HG03108 (cell line): Measurements from ENCODE around the gene C2orf42.
A peak's percentile ranks its signal among the peaks of the same experiment; 100 is the strongest.
"Not testable (repeated sequence)": the region's sequence is repeated elsewhere in the genome, so short reads cannot be mapped to it uniquely, and the experiment has no call there.

Source experiments
- ATAC-seq: cut with Tn5 transposase; IDR thresholded peaks from one replicate; pipeline ENCODE4 v1.9.1; 2021; ENCODE audit warnings: moderate library complexity; ENCODE audit not compliant: unreplicated experiment

The C2orf42 gene

DNA sequence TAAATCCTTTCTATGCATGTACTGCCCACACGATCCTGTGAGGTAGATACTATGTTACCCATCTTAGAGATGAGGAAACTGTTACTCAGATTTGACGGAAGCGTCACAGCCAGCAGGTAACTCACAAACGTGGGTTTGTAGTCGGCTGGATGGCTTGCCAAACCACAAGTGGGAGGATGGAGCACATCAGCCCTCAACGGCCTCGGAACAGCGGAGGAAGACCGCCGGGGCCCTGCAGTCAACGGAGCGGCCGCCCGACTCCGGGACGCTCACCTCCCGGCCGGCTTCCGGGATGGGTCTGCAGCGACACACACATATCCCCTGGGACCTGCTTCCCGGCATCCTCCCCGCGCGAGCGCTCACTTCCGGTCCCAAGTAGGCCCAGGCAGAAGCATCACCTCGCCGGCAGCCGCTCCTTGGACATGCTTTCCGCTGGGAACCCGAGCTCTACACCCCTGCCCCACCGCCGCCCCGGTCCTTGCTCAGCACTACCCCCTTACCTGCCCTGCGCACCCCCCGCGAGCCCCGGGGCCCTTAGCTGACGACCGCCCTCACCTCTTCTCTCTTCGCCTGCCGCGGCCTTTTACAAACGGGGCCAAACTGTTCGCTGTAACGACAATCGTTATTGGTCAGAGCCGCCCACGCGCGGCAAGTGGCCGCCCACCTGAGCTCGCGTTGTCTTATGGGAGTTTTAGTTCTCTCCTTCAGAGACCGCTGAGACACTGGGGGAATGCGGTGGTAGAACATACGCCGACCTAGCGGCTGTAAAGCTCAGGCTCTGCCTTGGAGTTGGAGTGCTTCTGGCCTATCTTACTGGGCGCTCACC is at the start of gene C2orf42:
Gene C2orf42, minus strand, starts transcription at position 602 of the 826 bp plus-strand sequence. CDS start 9,034 bp downstream, outside the sequence.
- peak; percentile 89 for ATAC-seq

- no peak for ATAC-seq
These were observed 49.8 kb upstream of the C2orf42 start for GRCh38 chr2:70240599-70240998.

DNA sequence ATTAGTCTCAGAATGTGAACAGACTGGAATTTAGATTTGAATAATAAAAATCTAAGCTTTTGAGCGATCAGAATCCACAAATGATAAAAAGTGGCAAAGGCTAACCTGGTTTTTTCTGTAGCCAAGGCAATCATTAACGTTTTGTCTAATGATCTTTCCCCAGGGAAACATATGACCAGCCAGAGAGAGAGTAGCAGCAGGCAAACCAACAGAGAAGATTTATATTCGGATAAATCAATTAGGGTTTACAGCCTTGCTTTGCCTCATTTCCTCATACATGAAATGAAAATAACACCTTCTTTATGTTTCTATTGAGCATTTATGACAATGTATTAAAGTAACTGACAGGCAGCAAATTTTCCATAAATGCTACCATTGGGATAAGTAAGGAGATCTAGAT is 43.1 kb upstream of the C2orf42 start:
- no peak for ATAC-seq

- ATAC-seq = no peak
These were observed 36.0 kb upstream of the C2orf42 start for GRCh38 chr2:70226781-70227180.

GRCh38 chr2:70223305-70223704 is 32.5 kb upstream of the C2orf42 start:
- not testable (repeated sequence) for ATAC-seq

GRCh38 chr2:70214953-70215549 is 24.2 kb upstream of the C2orf42 start:
- ATAC-seq = no peak

- ATAC-seq = no peak
These were observed 23.5 kb upstream of the C2orf42 start for GRCh38 chr2:70214365-70214764.

DNA sequence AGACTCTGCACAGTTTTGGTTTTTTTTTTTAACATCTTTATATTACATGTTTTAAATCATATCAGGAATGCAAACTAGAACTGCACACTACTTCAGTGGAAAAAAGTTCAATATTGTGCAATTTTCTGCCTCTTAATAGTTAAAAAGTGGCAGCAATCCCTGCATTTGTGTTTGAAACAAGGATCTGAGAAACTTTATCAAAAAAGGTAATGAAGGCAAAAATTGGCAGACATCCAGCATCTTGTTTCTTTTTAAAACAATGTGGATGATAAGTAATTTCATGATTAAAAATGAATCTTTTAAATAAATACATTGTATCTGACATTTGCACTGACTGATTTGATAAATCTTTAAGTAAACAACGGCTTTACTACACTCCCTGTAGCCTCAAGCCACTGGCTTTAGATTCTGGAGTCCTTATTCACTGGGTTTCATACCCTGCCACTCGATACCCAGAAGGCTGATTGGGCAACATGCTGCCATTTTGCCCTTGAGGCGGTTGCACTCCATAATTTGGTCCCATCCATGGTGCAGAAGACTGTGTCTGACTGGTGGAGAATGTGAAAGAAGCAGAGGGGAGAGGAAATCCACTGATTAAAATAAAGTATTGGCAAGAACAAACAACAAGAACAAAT is 21.6 kb upstream of the C2orf42 start:
- no peak for ATAC-seq

GRCh38 chr2:70211595-70211994 is 20.8 kb upstream of the C2orf42 start:
- no peak for ATAC-seq

- ATAC-seq = no peak
These were observed 13.6 kb upstream of the C2orf42 start for GRCh38 chr2:70204452-70204851.

- no peak for ATAC-seq
These were observed 12.3 kb upstream of the C2orf42 start for GRCh38 chr2:70203086-70203485.

GRCh38 chr2:70202236-70202806 is 11.5 kb upstream of the C2orf42 start:
- no peak for ATAC-seq

DNA sequence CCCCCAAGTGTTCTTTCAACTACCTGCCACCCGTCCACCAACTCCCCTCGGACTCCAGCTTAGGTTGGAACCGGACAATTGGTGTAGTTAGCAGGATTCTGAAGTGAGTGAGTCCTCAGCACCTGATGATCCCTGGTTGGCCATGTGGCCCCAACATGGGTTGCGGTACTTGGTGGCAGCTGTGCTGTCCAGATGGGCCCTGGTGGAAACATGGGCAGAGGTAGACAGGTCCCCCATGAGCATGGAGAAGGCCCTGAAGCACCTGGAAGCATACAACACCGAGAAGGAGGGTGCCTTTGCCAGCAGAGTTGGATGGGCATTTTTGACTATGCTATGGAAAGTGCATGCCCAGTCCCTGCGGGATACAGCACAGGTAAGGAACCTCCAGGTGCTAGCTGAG is 11.0 kb upstream of the C2orf42 start:
- no peak for ATAC-seq

DNA sequence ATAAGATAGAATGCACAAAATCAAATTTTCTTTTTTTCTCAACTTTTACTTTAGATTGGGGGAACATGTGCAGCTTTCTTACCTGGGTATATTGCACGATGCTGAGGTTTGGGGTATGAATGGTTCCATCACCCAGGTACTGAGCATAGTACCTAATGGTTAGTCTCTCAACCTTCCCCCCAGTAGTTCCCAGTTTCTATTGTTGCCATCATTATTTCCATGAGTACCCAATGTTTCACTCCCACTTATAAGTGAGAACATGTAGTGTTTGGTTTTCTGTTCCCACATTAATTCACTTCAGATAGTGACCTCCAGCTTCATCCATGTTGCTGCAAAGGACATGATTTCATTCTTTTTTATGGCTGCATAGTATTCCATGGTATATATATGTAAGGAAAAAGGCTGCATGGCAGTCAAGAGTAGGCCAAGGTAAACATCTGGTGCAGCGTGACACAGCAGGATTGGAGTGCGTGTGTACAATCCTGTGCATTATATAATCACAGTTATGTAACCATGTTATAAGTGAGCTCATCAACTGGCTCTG is 10.5 kb upstream of the C2orf42 start:
- ATAC-seq = no peak

GRCh38 chr2:70199320-70199864 is 8.6 kb upstream of the C2orf42 start:
- no peak for ATAC-seq

- ATAC-seq = no peak
These were observed 1.7 kb upstream of the C2orf42 start for GRCh38 chr2:70192516-70192915.

DNA sequence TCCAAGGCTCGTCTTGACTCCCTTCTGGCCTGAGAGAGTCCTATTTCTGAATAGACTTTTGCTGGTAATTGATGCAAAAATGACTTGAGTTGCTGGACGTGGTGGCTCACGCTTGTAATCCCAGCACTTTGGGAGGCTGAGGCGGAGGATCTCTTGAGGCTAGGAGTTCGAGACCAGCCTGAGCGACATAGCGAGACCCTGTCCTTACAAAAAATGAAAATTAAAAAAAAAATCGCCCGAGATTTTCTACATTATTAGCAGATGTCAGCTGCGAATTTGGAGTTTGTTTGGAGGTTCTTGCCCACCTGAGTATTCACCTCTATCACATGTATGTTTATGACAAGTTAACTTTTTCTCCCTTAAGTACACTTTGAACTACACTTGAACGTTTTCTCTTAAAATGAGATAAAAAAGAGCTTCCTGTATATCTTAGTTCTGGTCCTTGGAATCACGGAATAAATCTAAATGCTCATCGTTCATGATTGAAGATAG is 471 bp upstream of the C2orf42 start:
- no peak for ATAC-seq

DNA sequence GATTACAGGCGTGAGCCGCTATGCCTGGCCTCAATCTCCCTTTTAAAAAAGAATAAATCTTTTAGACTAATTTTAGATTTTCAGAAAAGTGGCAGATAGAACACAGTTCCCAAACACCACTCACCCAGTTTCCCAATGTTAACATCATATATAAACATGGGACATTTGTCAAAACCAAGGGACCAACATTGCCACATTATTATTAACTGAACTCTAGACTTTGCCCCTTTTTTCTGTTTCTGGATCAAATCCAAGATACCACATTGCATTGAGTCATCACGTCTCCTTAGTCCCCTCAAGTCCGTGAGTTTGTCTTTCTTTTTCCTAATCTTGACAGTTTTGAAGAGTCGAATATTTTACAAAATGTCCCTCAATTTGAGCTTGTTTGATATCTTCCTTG is 2.4 kb downstream of the C2orf42 start:
- ATAC-seq = no peak

- ATAC-seq = not testable (repeated sequence)
These were observed 3.6 kb downstream of the C2orf42 start for GRCh38 chr2:70187170-70187569.

DNA sequence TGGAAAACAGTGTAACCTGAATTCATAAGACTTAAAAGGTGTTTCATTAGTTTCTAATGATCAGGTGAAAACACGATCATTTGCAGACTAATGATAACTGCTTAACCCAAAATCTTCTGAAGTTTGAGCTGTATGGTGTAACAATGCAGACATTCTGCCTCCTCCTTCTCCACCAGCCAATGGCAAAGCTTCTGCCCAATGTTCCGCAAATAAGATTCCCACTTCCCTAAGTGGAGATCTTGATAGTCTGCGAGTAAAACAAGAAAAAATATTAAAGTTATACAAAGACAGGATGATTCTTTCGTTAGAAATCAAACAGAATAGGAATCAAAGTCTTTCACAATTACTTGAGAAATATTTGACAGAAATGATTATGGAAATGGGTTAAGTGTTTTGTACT is 8.1 kb downstream of the C2orf42 start:
- no peak for ATAC-seq
